Measurements from ENCODE around the gene FANCI.

DNA sequence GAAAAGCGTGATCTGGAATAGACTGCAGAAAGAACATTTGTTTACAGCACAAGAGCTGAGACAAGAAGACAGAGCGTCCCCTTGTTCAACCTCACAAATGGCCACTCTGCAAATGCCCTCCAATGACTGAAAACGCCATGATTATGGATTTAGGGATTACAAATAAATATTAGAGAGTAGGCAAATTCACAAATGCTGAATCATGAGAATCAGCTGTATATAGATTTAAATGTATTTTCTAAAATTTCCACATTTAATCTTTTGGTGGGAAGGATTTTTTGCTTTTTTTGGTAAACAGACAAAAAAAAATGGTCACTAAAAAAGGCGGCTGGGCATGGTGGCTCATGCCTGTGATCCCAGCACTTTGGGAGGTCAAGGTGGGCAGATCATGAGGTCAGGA is 101.5 kb downstream of the FANCI start:
- TF ChIP-seq, protein P1, sequence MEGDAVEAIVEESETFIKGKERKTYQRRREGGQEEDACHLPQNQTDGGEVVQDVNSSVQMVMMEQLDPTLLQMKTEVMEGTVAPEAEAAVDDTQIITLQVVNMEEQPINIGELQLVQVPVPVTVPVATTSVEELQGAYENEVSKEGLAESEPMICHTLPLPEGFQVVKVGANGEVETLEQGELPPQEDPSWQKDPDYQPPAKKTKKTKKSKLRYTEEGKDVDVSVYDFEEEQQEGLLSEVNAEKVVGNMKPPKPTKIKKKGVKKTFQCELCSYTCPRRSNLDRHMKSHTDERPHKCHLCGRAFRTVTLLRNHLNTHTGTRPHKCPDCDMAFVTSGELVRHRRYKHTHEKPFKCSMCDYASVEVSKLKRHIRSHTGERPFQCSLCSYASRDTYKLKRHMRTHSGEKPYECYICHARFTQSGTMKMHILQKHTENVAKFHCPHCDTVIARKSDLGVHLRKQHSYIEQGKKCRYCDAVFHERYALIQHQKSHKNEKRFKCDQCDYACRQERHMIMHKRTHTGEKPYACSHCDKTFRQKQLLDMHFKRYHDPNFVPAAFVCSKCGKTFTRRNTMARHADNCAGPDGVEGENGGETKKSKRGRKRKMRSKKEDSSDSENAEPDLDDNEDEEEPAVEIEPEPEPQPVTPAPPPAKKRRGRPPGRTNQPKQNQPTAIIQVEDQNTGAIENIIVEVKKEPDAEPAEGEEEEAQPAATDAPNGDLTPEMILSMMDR (IDR thresholded peaks at IDR 0.05), result no peak
- no peak for TF ChIP-seq POLR2AphosphoS5 (IDR thresholded peaks at IDR 0.05)
